Smooth muscle cell of the pulmonary artery (primary cell): Measurements from ENCODE around the gene CCDC74B. TPM values are rescaled to one million over a fixed set of nuclear protein-coding genes. Genes with fewer than 3 reads are reported as not detected.

ENCODE experiments used
- total RNA-seq: library from RNA; depleted of rRNA; stranded (reverse); fragments of >200 nt; gene quantifications from 2 replicates; pipeline ENCODE4 v1.2.3, GENCODE V29; 2014

Gene CCDC74B
- 5.0 TPM in 2 replicates for total RNA-seq

GRCh38 chr2:130145006-130145414, at the start of gene CCDC74B:
Gene CCDC74B (minus strand): TSS chr2:130145112. CDS start chr2:130144996, 116 bp downstream.

GRCh38 chr2:130181880-130182682, 37.2 kb upstream of the CCDC74B start, which contains the start of gene MZT2B:
Gene MZT2B (plus strand): TSS chr2:130182262. CDS start chr2:130182283, 21 bp downstream.

GRCh38 chr2:130181325-130181879, 36.5 kb upstream of the CCDC74B start, which contains the start of gene SMPD4:
Gene SMPD4 (minus strand): TSS chr2:130181602. CDS start chr2:130176592, 5,010 bp downstream.

GRCh38 chr2:130129120-130129829, 15.6 kb downstream of the CCDC74B start, which contains the start of gene POTEF:
Gene POTEF (minus strand): TSS chr2:130129222. CDS start chr2:130120515, 8,707 bp downstream.

Other genes starting within 250 kb of the CCDC74B start
- not detected in 2 replicates for gene RAB6C, start 165.4 kb downstream of the CCDC74B start, total RNA-seq
- gene POTEF, start 15.9 kb downstream of the CCDC74B start, total RNA-seq: not detected in 2 replicates
- 19.7 and 26.6 TPM in 2 replicates for gene SMPD4, start 36.5 kb upstream of the CCDC74B start, total RNA-seq
- 90.1 and 98.1 TPM in 2 replicates for gene MZT2B, start 37.1 kb upstream of the CCDC74B start, total RNA-seq
- gene TUBA3E, start 53.3 kb upstream of the CCDC74B start, total RNA-seq: not detected in 2 replicates
- 69.9 and 117 TPM in 2 replicates for gene IMP4, start 197.8 kb upstream of the CCDC74B start, total RNA-seq
- 15.7 and 17.7 TPM in 2 replicates for gene PTPN18, start 210.9 kb upstream of the CCDC74B start, total RNA-seq